Heart left ventricle (tissue), 13 donors: ENCODE results near the gene DTX2.
"Not testable (repeated sequence)": the region's sequence is repeated elsewhere in the genome, so short reads cannot be mapped to it uniquely, and the experiment has no call there.

Source experiments
- POLR2A ChIP-seq, 2 donors: fragments of 450-650 bp; IDR thresholded peaks; one replicate each; pipeline ENCODE4 v1.6.1; 2017; ENCODE audit warnings: antibody characterized with exemption in 2 of 2, mild to moderate bottlenecking in 2 of 2, moderate library complexity in 2 of 2
- TF ChIP-seq, protein P1 (sequence below), 12 donors: fragments of 200-600 bp; sonication (generic) in 4 of 12; IDR thresholded peaks; one replicate each; pipeline versions ENCODE4 v1.5.0 to v1.8.0; 2018 to 2022; ENCODE audit warnings: antibody characterized with exemption in 12 of 12, mild to moderate bottlenecking in 5 of 12
- donor health status: ischemic (EF 13 %, LVEDD 7.1; RV severe dilation, severe dysfunction).
- donor health status: DM: no; HTN: yes; CAD: no.
- donor health status: DM: no; HTN: no; CAD: no.
- donor health status: ischemic (EF 25% LVEDD 6.9; RV normal size, moderate dysfunction).
- donor health status: ischemic (EF 25% LVEDD 5.7; RV mildly dilated, moderate dysfunction).
- donor health status: ischemic (EF 35%, LVEDD 5.7; RV mildly dilated, moderate dysfunction).
- donor health status: nonischemic (EF 11% LVEDD 7.7; RV severe dilation, severe dysfunction).
- donor health status: DM: yes; HTN: yes; CAD: no.
- donor health status: PGD.
- donor health status: ischemic (EF 29% LVEDD 5.4; RV normal size, mild dysfunction).
- donor health status: nonischemic (EF 23%, LVEDD 6.1; RV moderate dilation, normal function).

DNA sequence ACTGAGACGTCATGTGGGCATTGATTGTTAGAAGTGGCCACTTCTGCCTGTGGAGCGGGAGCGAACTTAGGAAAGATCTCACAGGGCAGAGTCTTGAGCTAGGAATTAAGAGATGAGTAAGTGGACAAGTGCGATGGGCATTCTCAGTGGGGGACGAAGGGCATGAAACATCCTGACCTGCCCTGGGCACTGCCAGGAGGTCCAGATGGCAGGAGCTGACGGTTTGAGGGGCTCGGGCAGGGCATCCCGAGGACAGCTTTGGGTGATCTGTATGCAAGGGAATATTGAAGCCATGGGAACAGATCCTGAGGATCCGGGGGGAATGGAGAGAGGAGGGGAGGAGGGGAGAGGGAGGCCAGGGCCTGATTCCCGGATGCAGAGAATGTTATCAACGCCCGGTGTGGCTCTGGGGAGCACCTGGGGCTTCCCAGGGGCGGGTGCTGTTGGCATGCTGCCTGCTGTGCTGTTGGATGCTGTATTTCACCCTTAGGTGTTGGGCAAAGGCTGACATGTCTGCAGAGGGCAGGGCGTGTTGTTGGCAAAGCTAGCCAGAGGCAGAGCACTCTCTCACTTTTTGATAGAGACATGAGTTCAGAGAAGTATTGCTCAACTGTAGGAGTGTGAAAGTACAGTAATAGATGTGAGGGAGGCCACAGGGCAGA lies 6.4 kb downstream of the DTX2 start:
- TF ChIP-seq, protein P1, sequence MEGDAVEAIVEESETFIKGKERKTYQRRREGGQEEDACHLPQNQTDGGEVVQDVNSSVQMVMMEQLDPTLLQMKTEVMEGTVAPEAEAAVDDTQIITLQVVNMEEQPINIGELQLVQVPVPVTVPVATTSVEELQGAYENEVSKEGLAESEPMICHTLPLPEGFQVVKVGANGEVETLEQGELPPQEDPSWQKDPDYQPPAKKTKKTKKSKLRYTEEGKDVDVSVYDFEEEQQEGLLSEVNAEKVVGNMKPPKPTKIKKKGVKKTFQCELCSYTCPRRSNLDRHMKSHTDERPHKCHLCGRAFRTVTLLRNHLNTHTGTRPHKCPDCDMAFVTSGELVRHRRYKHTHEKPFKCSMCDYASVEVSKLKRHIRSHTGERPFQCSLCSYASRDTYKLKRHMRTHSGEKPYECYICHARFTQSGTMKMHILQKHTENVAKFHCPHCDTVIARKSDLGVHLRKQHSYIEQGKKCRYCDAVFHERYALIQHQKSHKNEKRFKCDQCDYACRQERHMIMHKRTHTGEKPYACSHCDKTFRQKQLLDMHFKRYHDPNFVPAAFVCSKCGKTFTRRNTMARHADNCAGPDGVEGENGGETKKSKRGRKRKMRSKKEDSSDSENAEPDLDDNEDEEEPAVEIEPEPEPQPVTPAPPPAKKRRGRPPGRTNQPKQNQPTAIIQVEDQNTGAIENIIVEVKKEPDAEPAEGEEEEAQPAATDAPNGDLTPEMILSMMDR (IDR thresholded peaks at IDR 0.05): not testable (repeated sequence)
- TF ChIP-seq POLR2A (IDR thresholded peaks at IDR 0.05): not testable (repeated sequence)
